Thoracic aorta (tissue), 2 donors: ENCODE data around the gene SLC26A5. TPM values are rescaled to one million over a fixed set of nuclear protein-coding genes. Genes with fewer than 3 reads are reported as not detected.
"Not testable (repeated sequence)": the region's sequence is repeated elsewhere in the genome, so short reads cannot be mapped to it uniquely, and the experiment has no call there.

Source experiments
- ATAC-seq: fragments of 150-250 bp; one replicate; pipeline ENCODE4 v1.8.0; 2017; ENCODE audit warnings: low read depth; ENCODE audit not compliant: insufficient number of reproducible peaks, low FRiP score
- DNase-seq: peaks from one replicate; pipeline ENCODE4 v3.0.0-alpha.2; 2020; ENCODE audit warnings: low spot score
- H3K27ac ChIP-seq, 2 donors: fragments of 200-600 bp; sonication (generic); 1 replicate in 1 of 2; 2 replicates in 1 of 2; pipeline ENCODE4 v1.5.1; 2016; ENCODE audit warnings: mild to moderate bottlenecking in 2 of 2, moderate library complexity in 2 of 2
- H3K27me3 ChIP-seq: fragments of 200-600 bp; sonication (generic); replicated peaks from 2 replicates; pipeline ENCODE4 v1.6.0; 2016; ENCODE audit warnings: mild to moderate bottlenecking; ENCODE audit not compliant: insufficient read depth
- H3K36me3 ChIP-seq: fragments of 200-600 bp; sonication (generic); one replicate; pipeline ENCODE4 v1.5.1; 2016
- H3K4me1 ChIP-seq, 2 donors: fragments of 200-600 bp; sonication (generic); 1 replicate in 1 of 2; 2 replicates in 1 of 2; pipeline versions ENCODE4 v1.5.1 to v1.6.0; 2016; ENCODE audit warnings: low read depth in 2 of 2, mild to moderate bottlenecking in 1 of 2; ENCODE audit not compliant: control insufficient read depth in 1 of 2
- H3K4me3 ChIP-seq: fragments of 200-600 bp; sonication (generic); 2 replicates; pipeline ENCODE4 v1.5.1; 2016; ENCODE audit warnings: mild to moderate bottlenecking
- H3K9me3 ChIP-seq: fragments of 200-600 bp; sonication (generic); 2 replicates; pipeline ENCODE4 v1.5.1; 2016
- CTCF ChIP-seq: fragments of 200-600 bp; sonication (generic); IDR thresholded peaks from one replicate; pipeline ENCODE4 v1.5.1; 2019; ENCODE audit warnings: antibody characterized with exemption
- total RNA-seq, 2 donors: library from RNA; depleted of rRNA; stranded (reverse); fragments of >200 nt; gene quantifications; one replicate each; pipeline versions ENCODE4 v1.1.0 to v1.2.3, GENCODE V29; 2016

The SLC26A5 gene
- total RNA-seq, 2 donors from 2014 or later: not detected

- H3K36me3 ChIP-seq: no peaks in the 10 kb centered on the region
- no peak overlapping the region for H3K27ac ChIP-seq
- DNase-seq (no peak), ATAC-seq (no peak)
- H3K4me3 ChIP-seq: no peak overlapping the region
- no peaks in the 10 kb centered on the region for H3K27me3 ChIP-seq
- no peaks in the 10 kb centered on the region for H3K9me3 ChIP-seq
- H3K4me1 ChIP-seq: no peaks in the 10 kb centered on the region
- TF ChIP-seq CTCF: no peak
Observed at GRCh38 chr7:103423467-103424179, 22.4 kb downstream of the SLC26A5 start.

GRCh38 chr7:103420857-103421384 is 25.1 kb downstream of the SLC26A5 start:
- no peaks in the 10 kb centered on the region for H3K36me3 ChIP-seq
- H3K9me3 ChIP-seq: no peaks in the 10 kb centered on the region
- no peaks in the 10 kb centered on the region for H3K27me3 ChIP-seq
- H3K4me1 ChIP-seq: no peaks in the 10 kb centered on the region
- no peak overlapping the region for H3K4me3 ChIP-seq
- ATAC-seq (no peak), DNase-seq (no peak)
- no peak for TF ChIP-seq CTCF
- H3K27ac ChIP-seq: no peak overlapping the region

GRCh38 chr7:103418241-103418640 is 27.8 kb downstream of the SLC26A5 start:
- no peak overlapping the region for H3K27ac ChIP-seq
- H3K36me3 ChIP-seq: no peaks in the 10 kb centered on the region
- DNase-seq (no peak), ATAC-seq (no peak)
- H3K4me1 ChIP-seq: no peaks in the 10 kb centered on the region
- H3K9me3 ChIP-seq: no peaks in the 10 kb centered on the region
- H3K27me3 ChIP-seq: no peaks in the 10 kb centered on the region
- no peak for TF ChIP-seq CTCF
- no peak overlapping the region for H3K4me3 ChIP-seq

GRCh38 chr7:103413407-103413806 is 32.6 kb downstream of the SLC26A5 start:
- TF ChIP-seq CTCF: no peak
- no peaks in the 10 kb centered on the region for H3K36me3 ChIP-seq
- no peak overlapping the region for H3K27ac ChIP-seq
- no peak overlapping the region for H3K4me3 ChIP-seq
- no peaks in the 10 kb centered on the region for H3K27me3 ChIP-seq
- no peaks in the 10 kb centered on the region for H3K9me3 ChIP-seq
- H3K4me1 ChIP-seq: no peaks in the 10 kb centered on the region
- no peak for DNase-seq
- ATAC-seq: no peak

- no peaks in the 10 kb centered on the region for H3K9me3 ChIP-seq
- H3K4me1 ChIP-seq: no peaks in the 10 kb centered on the region
- no peak overlapping the region for H3K4me3 ChIP-seq
- H3K27me3 ChIP-seq: no peaks in the 10 kb centered on the region
- no peak for TF ChIP-seq CTCF
- H3K36me3 ChIP-seq: no peaks in the 10 kb centered on the region
- DNase-seq (no peak), ATAC-seq (no peak)
- H3K27ac ChIP-seq: no peak overlapping the region
Observed at GRCh38 chr7:103412151-103412550, 33.9 kb downstream of the SLC26A5 start.

GRCh38 chr7:103405789-103406613 is 40.0 kb downstream of the SLC26A5 start:
- not testable (repeated sequence) for DNase-seq, H3K9me3 ChIP-seq, H3K27me3 ChIP-seq, ATAC-seq, H3K27ac ChIP-seq, H3K4me3 ChIP-seq, H3K4me1 ChIP-seq, H3K36me3 ChIP-seq

- H3K27ac ChIP-seq, H3K4me3 ChIP-seq, H3K36me3 ChIP-seq, H3K27me3 ChIP-seq, H3K4me1 ChIP-seq, DNase-seq, ATAC-seq, H3K9me3 ChIP-seq: not testable (repeated sequence)
Observed at GRCh38 chr7:103399687-103400086, 46.3 kb downstream of the SLC26A5 start.
